Brain microvascular endothelial cell (primary cell): ENCODE results near the gene MEN1.
A peak's percentile ranks its signal among the peaks of the same experiment; 100 is the strongest.

Experiments
- DNase-seq: peaks from one replicate; pipeline ENCODE4 v3.0.0-alpha.2; 2020
- H3K27ac ChIP-seq: fragments of 250-450 bp; sonication (Bioruptor Pico); 2 replicates; pipeline ENCODE4 v1.5.1; 2020; ENCODE audit warnings: mild to moderate bottlenecking, moderate library complexity
- H3K27me3 ChIP-seq: fragments of 250-450 bp; sonication (Bioruptor Pico); replicated peaks from 2 replicates; pipeline ENCODE4 v1.5.1; 2020; ENCODE audit warnings: mild to moderate bottlenecking
- H3K36me3 ChIP-seq: fragments of 250-450 bp; sonication (Bioruptor Pico); replicated peaks from 2 replicates; pipeline ENCODE4 v1.5.1; 2020; ENCODE audit warnings: mild to moderate bottlenecking
- H3K4me3 ChIP-seq: 2 replicates; pipeline ENCODE4 v1.5.1; 2011; ENCODE audit warnings: low read depth, mild to moderate bottlenecking, control low read depth, low read length, moderate library complexity
- CTCF ChIP-seq: IDR thresholded peaks from 2 replicates; pipeline ENCODE4 v1.5.1; 2011; ENCODE audit warnings: low read depth, mild to moderate bottlenecking, moderate library complexity, low read length, control low read depth, inconsistent platforms; ENCODE audit errors: missing control alignments
- in situ Hi-C: cut with HindIII; loops from 2 replicates; pipeline ENCODE4 v1.10.0; 2017; ENCODE audit warnings: low sequenced_read_pairs, low pct_ligation_motif_present

MEN1 gene

GRCh38 chr11:64851831-64852351, 41.5 kb upstream of the MEN1 start:
- Histone ChIP-seq H3K27ac (no peak overlapping the region), H3K27me3 (no peaks in the 10 kb centered on the region), H3K4me3 (no peak overlapping the region), H3K36me3 (peaks cover 18% of the 10 kb centered on the region)
- in situ Hi-C loops = no loop called here
- TF ChIP-seq CTCF = no peak
- no peak for DNase-seq

GRCh38 chr11:64850979-64851567, 40.7 kb upstream of the MEN1 start:
- in situ Hi-C loops = no loop called here
- Histone ChIP-seq H3K36me3 (peaks cover 18% of the 10 kb centered on the region), H3K27ac (no peak overlapping the region), H3K27me3 (no peaks in the 10 kb centered on the region), H3K4me3 (no peak overlapping the region)
- peak; percentile 27 for TF ChIP-seq CTCF
- DNase-seq = no peak

- TF ChIP-seq CTCF = no peak
- no peak overlapping the region for H3K4me3 ChIP-seq
- peaks cover 13% of the 10 kb centered on the region for H3K36me3 ChIP-seq
- DNase-seq = no peak
- in situ Hi-C loops = loop anchor here (5.0 kb wide), 1 partner anchor 43 kb away; no protein-coding TSS in a partner anchor
- H3K27me3 ChIP-seq = no peaks in the 10 kb centered on the region
- H3K27ac ChIP-seq = no peak overlapping the region
Observed at GRCh38 chr11:64849598-64850356, 39.4 kb upstream of the MEN1 start.

- no peak for DNase-seq
- Histone ChIP-seq H3K36me3 (peaks cover 5% of the 10 kb centered on the region), H3K4me3 (no peak overlapping the region), H3K27ac (no peak overlapping the region), H3K27me3 (no peaks in the 10 kb centered on the region)
- peak; percentile 27 for TF ChIP-seq CTCF
- in situ Hi-C loops = loop anchor here (5.0 kb wide), 1 partner anchor 43 kb away; no protein-coding TSS in a partner anchor
Observed at GRCh38 chr11:64848826-64849597, 38.7 kb upstream of the MEN1 start.

GRCh38 chr11:64848214-64848825, 38.0 kb upstream of the MEN1 start:
- Histone ChIP-seq H3K4me3 (no peak overlapping the region), H3K27ac (no peak overlapping the region), H3K36me3 (no peaks in the 10 kb centered on the region), H3K27me3 (no peaks in the 10 kb centered on the region)
- DNase-seq = no peak
- TF ChIP-seq CTCF = no peak
- in situ Hi-C loops = loop anchor here (5.0 kb wide), 1 partner anchor 44 kb away; no protein-coding TSS in a partner anchor
